Colonic mucosa (tissue), 4 donors: ENCODE measurements around the gene KCNIP1. TPM values are rescaled to one million over a fixed set of nuclear protein-coding genes. Genes with fewer than 3 reads are reported as not detected.

ENCODE experiments used
- DNase-seq: peaks from one replicate; pipeline ENCODE4 v3.0.0-alpha.2; 2020
- H3K27ac ChIP-seq: fragments of 200-600 bp; one replicate; pipeline ENCODE4 v1.8.0; 2021
- H3K27me3 ChIP-seq: fragments of 200-600 bp; one replicate; pipeline ENCODE4 v1.8.0; 2021
- H3K36me3 ChIP-seq: fragments of 200-600 bp; one replicate; pipeline ENCODE4 v1.8.0; 2021
- H3K4me1 ChIP-seq: fragments of 200-600 bp; one replicate; pipeline ENCODE4 v1.8.0; 2021; ENCODE audit warnings: mild to moderate bottlenecking
- H3K4me3 ChIP-seq: fragments of 200-600 bp; one replicate; pipeline ENCODE4 v1.8.0; 2021
- H3K9ac ChIP-seq, 2 donors: one replicate each; pipeline ENCODE4 v1.7.0; 2013; ENCODE audit warnings: control low read depth in 2 of 2, low read depth in 2 of 2, low read length in 2 of 2
- H3K9me3 ChIP-seq: fragments of 200-600 bp; one replicate; pipeline ENCODE4 v1.8.0; 2021
- intact Hi-C: fragments of 100-400 bp; cut with DNase I; formaldehyde crosslinking; loops from one replicate; pipeline ENCODE4 v1.14.1; 2022
- total RNA-seq, 2 donors: library from RNA; stranded (reverse); fragmentation: NEBNext Ultra II Directional in 1 of 2; extraction: Animal tissue kit (Norgen Biotek cat#: 25700) in 1 of 2; gene quantifications; one replicate each; pipeline ENCODE4 v1.2.1, GENCODE V29; 2021
- TF ChIP-seq, protein P1 (sequence below): fragments of 200-600 bp; IDR thresholded peaks from one replicate; pipeline ENCODE4 v1.8.0; 2022; ENCODE audit warnings: antibody characterized with exemption, mild to moderate bottlenecking
- donor health status: healthy.
- donor health status: DM: no; HTN: no; CAD: no.
- donor health status: DM: no; HTN: no; CAD: no.

KCNIP1 gene
- total RNA-seq, 2 donors from 2014 or later: 0.24 to 0.25 TPM

DNA sequence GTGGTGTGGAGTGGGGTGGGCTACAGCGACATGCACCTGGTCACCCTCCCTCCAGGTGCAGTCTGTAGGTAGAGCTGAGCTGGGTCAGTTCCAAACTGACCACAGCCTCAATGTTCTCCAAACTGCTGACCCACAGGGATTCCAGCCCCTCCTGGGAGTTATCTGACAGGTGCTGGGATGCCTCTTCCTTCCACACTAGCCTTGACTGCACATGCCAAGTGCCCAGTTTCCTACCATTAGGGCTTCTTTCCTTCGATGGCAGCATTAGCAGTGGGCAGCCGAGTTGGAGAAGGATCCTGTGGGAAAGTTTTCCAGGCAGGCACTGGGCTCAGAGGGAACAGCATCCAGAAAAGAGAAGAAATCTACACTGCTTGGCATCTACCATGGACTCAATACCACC is 215.7 kb downstream of the KCNIP1 start:
- H3K36me3 ChIP-seq: no peaks in the 10 kb centered on the region
- no peak overlapping the region for H3K4me3 ChIP-seq
- H3K27ac ChIP-seq: no peak overlapping the region
- H3K4me1 ChIP-seq: no peaks in the 10 kb centered on the region
- no peak for DNase-seq
- TF ChIP-seq, protein P1, sequence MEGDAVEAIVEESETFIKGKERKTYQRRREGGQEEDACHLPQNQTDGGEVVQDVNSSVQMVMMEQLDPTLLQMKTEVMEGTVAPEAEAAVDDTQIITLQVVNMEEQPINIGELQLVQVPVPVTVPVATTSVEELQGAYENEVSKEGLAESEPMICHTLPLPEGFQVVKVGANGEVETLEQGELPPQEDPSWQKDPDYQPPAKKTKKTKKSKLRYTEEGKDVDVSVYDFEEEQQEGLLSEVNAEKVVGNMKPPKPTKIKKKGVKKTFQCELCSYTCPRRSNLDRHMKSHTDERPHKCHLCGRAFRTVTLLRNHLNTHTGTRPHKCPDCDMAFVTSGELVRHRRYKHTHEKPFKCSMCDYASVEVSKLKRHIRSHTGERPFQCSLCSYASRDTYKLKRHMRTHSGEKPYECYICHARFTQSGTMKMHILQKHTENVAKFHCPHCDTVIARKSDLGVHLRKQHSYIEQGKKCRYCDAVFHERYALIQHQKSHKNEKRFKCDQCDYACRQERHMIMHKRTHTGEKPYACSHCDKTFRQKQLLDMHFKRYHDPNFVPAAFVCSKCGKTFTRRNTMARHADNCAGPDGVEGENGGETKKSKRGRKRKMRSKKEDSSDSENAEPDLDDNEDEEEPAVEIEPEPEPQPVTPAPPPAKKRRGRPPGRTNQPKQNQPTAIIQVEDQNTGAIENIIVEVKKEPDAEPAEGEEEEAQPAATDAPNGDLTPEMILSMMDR: no peak
- intact Hi-C loops: no loop called here
- H3K9ac ChIP-seq: no peak overlapping the region
- no peaks in the 10 kb centered on the region for H3K9me3 ChIP-seq
- H3K27me3 ChIP-seq: no peaks in the 10 kb centered on the region

DNA sequence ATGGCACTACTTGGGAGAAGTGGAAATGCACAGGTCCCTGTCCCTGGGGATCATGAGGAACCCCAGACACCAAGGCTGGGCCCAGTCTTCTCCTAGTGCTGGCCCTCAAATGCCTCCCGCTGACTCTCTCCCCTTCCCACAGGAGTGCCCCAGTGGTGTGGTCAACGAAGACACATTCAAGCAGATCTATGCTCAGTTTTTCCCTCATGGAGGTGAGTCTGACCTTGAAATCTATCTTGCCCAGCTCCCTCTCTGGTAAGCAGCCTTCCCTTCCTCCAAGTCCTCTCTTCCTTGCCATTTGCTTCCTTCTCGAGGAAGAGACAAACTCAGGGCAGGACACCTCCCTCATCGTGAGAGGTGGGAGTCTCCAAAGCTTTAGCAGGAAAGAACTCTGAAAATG is 216.4 kb downstream of the KCNIP1 start:
- no peaks in the 10 kb centered on the region for H3K9me3 ChIP-seq
- no peaks in the 10 kb centered on the region for H3K4me1 ChIP-seq
- TF ChIP-seq, protein P1: no peak
- no peaks in the 10 kb centered on the region for H3K27me3 ChIP-seq
- H3K36me3 ChIP-seq: no peaks in the 10 kb centered on the region
- intact Hi-C loops: no loop called here
- H3K27ac ChIP-seq: no peak overlapping the region
- no peak for DNase-seq
- H3K4me3 ChIP-seq: no peak overlapping the region
- no peak overlapping the region for H3K9ac ChIP-seq

DNA sequence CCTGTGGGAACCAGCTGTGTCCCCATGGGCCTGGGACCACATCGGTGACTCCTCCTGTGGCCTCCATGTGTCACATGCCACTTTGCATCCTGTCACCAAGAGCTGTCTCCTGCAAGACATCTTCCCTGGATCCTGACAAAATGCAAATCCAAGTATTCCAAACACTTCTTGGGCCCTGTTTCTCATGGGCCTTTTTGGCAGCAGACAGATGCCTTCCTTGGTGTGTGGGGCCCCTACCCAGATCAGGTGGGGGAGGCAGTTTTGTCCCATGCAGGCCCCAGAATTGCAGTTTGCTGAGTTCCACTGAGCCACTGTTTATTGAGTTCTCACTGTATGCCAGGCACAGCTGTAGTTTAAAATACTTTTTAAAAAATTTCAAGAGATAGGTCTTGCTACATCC is 217.2 kb downstream of the KCNIP1 start:
- Histone ChIP-seq H3K9ac (no peak overlapping the region), H3K27me3 (no peaks in the 10 kb centered on the region), H3K4me1 (no peaks in the 10 kb centered on the region), H3K36me3 (no peaks in the 10 kb centered on the region), H3K4me3 (no peak overlapping the region), H3K27ac (no peak overlapping the region), H3K9me3 (no peaks in the 10 kb centered on the region)
- no peak for DNase-seq
- intact Hi-C loops: no loop called here
- TF ChIP-seq, protein P1: no peak

DNA sequence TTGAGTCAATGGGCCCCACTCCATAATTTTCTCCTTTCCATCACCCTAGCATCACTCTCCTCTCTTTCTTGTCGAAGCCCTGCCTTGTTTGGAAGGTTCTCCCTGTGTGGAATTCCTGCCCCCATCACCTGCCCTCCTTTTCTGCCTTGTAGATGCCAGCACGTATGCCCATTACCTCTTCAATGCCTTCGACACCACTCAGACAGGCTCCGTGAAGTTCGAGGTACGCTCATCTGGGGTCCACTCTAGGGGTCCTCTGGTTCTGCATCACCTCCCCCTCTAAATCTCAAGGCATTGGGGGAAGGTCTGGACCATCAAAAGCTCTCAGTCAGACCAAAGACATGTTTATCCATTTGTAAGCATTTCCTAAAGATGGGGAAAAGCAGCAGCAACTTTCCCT is 217.9 kb downstream of the KCNIP1 start:
- H3K27me3 ChIP-seq: no peaks in the 10 kb centered on the region
- H3K4me1 ChIP-seq: no peaks in the 10 kb centered on the region
- H3K9ac ChIP-seq: no peak overlapping the region
- no peak overlapping the region for H3K27ac ChIP-seq
- H3K4me3 ChIP-seq: no peak overlapping the region
- no peaks in the 10 kb centered on the region for H3K36me3 ChIP-seq
- no peaks in the 10 kb centered on the region for H3K9me3 ChIP-seq
- TF ChIP-seq, protein P1: no peak
- DNase-seq: no peak
- intact Hi-C loops: no loop called here

DNA sequence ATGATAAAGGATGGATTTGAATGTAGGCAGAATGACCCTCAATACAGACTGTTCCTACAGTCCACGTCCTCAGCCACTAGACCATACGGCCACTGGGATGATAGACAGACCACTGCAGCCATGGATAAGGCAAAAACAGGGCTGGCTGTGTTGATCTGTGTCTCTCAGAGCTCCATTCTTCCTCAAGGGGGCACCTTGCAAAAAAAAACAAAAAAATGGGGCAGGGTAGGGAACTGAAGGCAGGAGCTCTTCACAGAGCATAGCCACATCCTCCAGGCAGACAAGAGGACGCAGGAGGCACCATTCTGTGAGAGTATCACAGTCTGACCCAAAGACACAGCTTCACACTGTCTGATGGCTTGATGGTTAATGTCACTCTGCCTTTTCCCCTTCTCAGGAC is 218.5 kb downstream of the KCNIP1 start:
- Histone ChIP-seq H3K27me3 (no peaks in the 10 kb centered on the region), H3K9me3 (no peaks in the 10 kb centered on the region), H3K9ac (no peak overlapping the region), H3K4me3 (no peak overlapping the region), H3K27ac (no peak overlapping the region), H3K4me1 (no peaks in the 10 kb centered on the region), H3K36me3 (no peaks in the 10 kb centered on the region)
- TF ChIP-seq, protein P1: no peak
- intact Hi-C loops: no loop called here
- DNase-seq: no peak

DNA sequence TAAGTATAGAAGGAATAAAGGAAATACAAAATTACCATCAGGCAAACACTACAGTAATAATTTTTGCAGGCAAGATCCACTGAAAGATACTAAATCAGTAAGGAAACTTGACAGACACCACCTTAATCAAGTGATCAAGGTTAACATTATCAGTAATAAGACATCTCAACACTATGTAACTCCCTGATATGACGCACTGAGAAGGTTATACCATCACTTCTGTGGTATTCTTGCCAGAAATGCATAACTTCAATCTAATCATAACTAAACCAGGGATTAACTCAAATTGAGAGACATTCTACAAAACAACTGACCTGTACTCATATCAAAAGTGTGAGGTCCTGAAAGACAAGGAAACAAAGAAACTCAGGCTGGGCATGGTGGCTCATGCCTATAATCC is 227.2 kb downstream of the KCNIP1 start:
- no peak for DNase-seq
- Histone ChIP-seq H3K4me1 (no peaks in the 10 kb centered on the region), H3K36me3 (no peaks in the 10 kb centered on the region), H3K9me3 (no peaks in the 10 kb centered on the region), H3K27ac (no peak overlapping the region), H3K4me3 (no peak overlapping the region), H3K9ac (no peak overlapping the region), H3K27me3 (no peaks in the 10 kb centered on the region)
- TF ChIP-seq, protein P1: no peak
- intact Hi-C loops: no loop called here
